WTC11 (cell line): ENCODE results near the gene NDUFAF8. TPM values are rescaled to one million over a fixed set of nuclear protein-coding genes. Genes with fewer than 3 reads are reported as not detected.

Experiments used
- ATAC-seq: fragments of 200-7000 bp; cut with Tn5 transposase; 2 replicates; pipeline ENCODE4 v1.10.0; 2021; ENCODE audit warnings: mild to moderate bottlenecking, moderate library complexity
- CTCF ChIA-PET: fragments of 300-600 bp; sonication (Branson Sonifier 250); formaldehyde crosslinking; loops from one replicate; lab custom pipeline; 2021; ENCODE audit warnings: antibody characterized with exemption; lab: Charles Lee
- POLR2A ChIA-PET: fragments of 350-600 bp; sonication (Branson Sonifier 250); formaldehyde crosslinking; loops from one replicate; lab custom pipeline; 2021; ENCODE audit warnings: antibody characterized with exemption; lab: Charles Lee
- DNase-seq: peaks from one replicate; pipeline ENCODE4 v3.0.0; 2021; ENCODE audit warnings: low spot score
- H3K27ac Mint-ChIP-seq: 2 replicates; pipeline ENCODE4 v1.8.0; 2021; ENCODE audit warnings: mixed read lengths
- H3K27me3 Mint-ChIP-seq: 2 replicates; pipeline ENCODE4 v1.8.0; 2021; ENCODE audit warnings: low read depth, mild to moderate bottlenecking, moderate library complexity, mixed read lengths
- H3K36me3 Mint-ChIP-seq: 2 replicates; pipeline ENCODE4 v1.8.0; 2021; ENCODE audit warnings: mixed read lengths
- H3K4me1 Mint-ChIP-seq: 2 replicates; pipeline ENCODE4 v1.8.0; 2022; ENCODE audit warnings: mixed read lengths
- H3K4me3 Mint-ChIP-seq: 2 replicates; pipeline ENCODE4 v1.8.0; 2021; ENCODE audit warnings: mild to moderate bottlenecking, moderate library complexity, mixed read lengths
- H3K9me3 Mint-ChIP-seq: 2 replicates; pipeline ENCODE4 v1.8.0; 2021; ENCODE audit warnings: mixed read lengths
- ARID4B ChIP-seq: sonication (generic); formaldehyde crosslinking; IDR thresholded peaks from 2 replicates; pipeline ENCODE4 v1.8.0; 2023; ENCODE audit warnings: missing genetic modification reagents, mild to moderate bottlenecking, borderline replicate concordance
- CREB1 ChIP-seq: sonication (generic); formaldehyde crosslinking; IDR thresholded peaks from 2 replicates; pipeline ENCODE4 v1.8.0; 2023; ENCODE audit warnings: mild to moderate bottlenecking, missing genetic modification reagents
- E2F1 ChIP-seq: sonication (generic); formaldehyde crosslinking; IDR thresholded peaks from 2 replicates; pipeline ENCODE4 v1.8.0; 2022; ENCODE audit warnings: mild to moderate bottlenecking, missing genetic modification reagents
- ESRRA ChIP-seq: sonication (generic); formaldehyde crosslinking; IDR thresholded peaks from 2 replicates; pipeline ENCODE4 v1.8.1; 2022; ENCODE audit warnings: mild to moderate bottlenecking, missing genetic modification reagents, borderline replicate concordance
- FOXP1 ChIP-seq: sonication (generic); formaldehyde crosslinking; IDR thresholded peaks from 2 replicates; pipeline ENCODE4 v1.8.0; 2022; ENCODE audit warnings: missing genetic modification reagents, mild to moderate bottlenecking, moderate library complexity, borderline replicate concordance
- IRF1 ChIP-seq: sonication (generic); formaldehyde crosslinking; IDR thresholded peaks from 2 replicates; pipeline ENCODE4 v1.8.0; 2023; ENCODE audit warnings: missing genetic modification reagents
- IRF2 ChIP-seq: sonication (generic); formaldehyde crosslinking; IDR thresholded peaks from 2 replicates; pipeline ENCODE4 v1.8.0; 2022; ENCODE audit warnings: low read depth, missing genetic modification reagents, borderline replicate concordance
- JAZF1 ChIP-seq: fragments of 250-450 bp; sonication (Bioruptor Pico); IDR thresholded peaks from 2 replicates; pipeline ENCODE4 v1.9.0; 2021; ENCODE audit warnings: moderate library complexity, mild to moderate bottlenecking, inconsistent platforms
- NFATC4 ChIP-seq: fragments of 250-450 bp; sonication (Bioruptor Pico); IDR thresholded peaks from 2 replicates; pipeline ENCODE4 v1.9.0; 2021; ENCODE audit warnings: mild to moderate bottlenecking
- NFE2L1 ChIP-seq: sonication (generic); formaldehyde crosslinking; IDR thresholded peaks from 2 replicates; pipeline ENCODE4 v1.8.1; 2023; ENCODE audit warnings: missing genetic modification reagents
- PRRX2 ChIP-seq: fragments of 250-450 bp; sonication (Bioruptor Pico); IDR thresholded peaks from 2 replicates; pipeline ENCODE4 v1.8.0; 2021; ENCODE audit warnings: mild to moderate bottlenecking
- TCF7 ChIP-seq: sonication (generic); formaldehyde crosslinking; IDR thresholded peaks from 2 replicates; pipeline ENCODE4 v1.8.0; 2022; ENCODE audit warnings: mild to moderate bottlenecking, low read depth, missing genetic modification reagents, moderate library complexity
- TEAD1 ChIP-seq: sonication (generic); formaldehyde crosslinking; IDR thresholded peaks from 2 replicates; pipeline ENCODE4 v1.8.0; 2022; ENCODE audit warnings: mild to moderate bottlenecking, missing genetic modification reagents
- USF2 ChIP-seq: sonication (generic); formaldehyde crosslinking; IDR thresholded peaks from 2 replicates; pipeline ENCODE4 v1.8.1; 2023; ENCODE audit warnings: mild to moderate bottlenecking, missing genetic modification reagents, moderate library complexity
- ZBTB21 ChIP-seq: sonication (generic); formaldehyde crosslinking; IDR thresholded peaks from 2 replicates; pipeline ENCODE4 v1.8.1; 2023; ENCODE audit warnings: mild to moderate bottlenecking, missing genetic modification reagents, borderline replicate concordance
- ZNF416 ChIP-seq: fragments of 250-450 bp; sonication (Bioruptor Pico); IDR thresholded peaks from 2 replicates; pipeline ENCODE4 v1.9.0; 2021; ENCODE audit warnings: mild to moderate bottlenecking, inconsistent platforms
- total RNA-seq: library from RNA; stranded (reverse); gene quantifications from 3 replicates; pipeline ENCODE4 v1.2.3, GENCODE V29; 2021
- TF ChIP-seq, protein P1 (sequence below): fragments of 250-450 bp; sonication (Bioruptor Pico); conservative IDR thresholded peaks from 2 replicates; pipeline ENCODE4 v1.9.0; 2021; ENCODE audit warnings: mild to moderate bottlenecking

The NDUFAF8 gene
- total RNA-seq, 1 experiment from 2014 or later: 73.0 TPM

DNA sequence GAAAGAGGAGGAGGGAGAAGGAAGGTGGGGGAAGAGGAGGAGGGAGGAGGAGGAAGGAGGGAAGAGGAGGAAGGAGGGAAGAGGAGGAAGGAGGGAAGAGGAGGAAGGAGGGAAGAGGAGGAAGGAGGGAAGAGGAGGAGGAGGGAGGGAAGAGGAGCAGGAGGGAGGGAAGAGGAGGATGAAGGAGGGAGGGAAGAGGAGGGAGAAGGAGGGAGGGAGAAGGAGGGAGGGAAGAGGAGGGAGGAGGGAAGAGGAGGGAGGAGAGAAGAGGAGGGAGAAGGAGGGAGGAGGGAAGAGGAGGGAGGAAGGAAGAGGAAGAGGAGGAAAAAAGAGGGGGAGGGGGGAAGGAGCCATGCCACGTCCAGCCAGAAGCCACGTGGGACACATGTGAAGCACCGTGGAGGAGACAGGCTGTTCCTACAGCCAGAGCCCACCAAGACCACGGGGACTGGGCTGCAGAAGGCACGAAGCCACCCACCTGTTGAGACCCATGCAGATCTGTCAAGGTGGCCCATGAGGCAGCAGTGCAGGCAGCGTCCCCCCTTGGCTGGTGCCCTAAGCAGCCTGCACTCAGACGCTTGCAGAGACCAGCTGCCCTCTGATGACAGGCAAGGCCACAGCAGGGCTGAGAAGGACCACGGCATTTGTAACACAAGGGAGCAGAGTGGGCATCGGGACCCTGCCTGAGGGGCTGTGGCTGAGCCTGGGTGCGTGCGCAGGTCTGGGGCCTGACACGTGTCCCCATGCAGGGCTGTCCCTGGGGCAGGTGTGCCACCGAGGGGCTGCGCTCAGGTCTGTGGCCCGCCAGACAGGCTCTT is 10.3 kb downstream of the NDUFAF8 start:
- Mint-ChIP-seq H3K36me3 (0 out of 2 replicates have a peak, but pooled peaks cover 6% of the 10 kb centered on the region), H3K9me3 (no peaks in the 10 kb centered on the region; the same call in 1 of the 2 replicates), H3K27ac (no peak overlapping the region), H3K4me1 (peaks cover 14% of the 10 kb centered on the region), H3K4me3 (no peak overlapping the region), H3K27me3 (no peaks in the 10 kb centered on the region)
- no peak for DNase-seq
- ChIA-PET POLR2A (no interaction called here), CTCF (interaction anchor here (1.2 kb wide), 1 partner anchor 10 kb away, joined by 4 read pairs; no protein-coding TSS in a partner anchor)
- TF ChIP-seq NFE2L1 (CRISPR knock-in tag) (no peak), TCF7 (CRISPR knock-in tag) (no peak), TEAD1 (CRISPR knock-in tag) (no peak), IRF2 (no peak), ZNF416 (CRISPR knock-in tag) (no peak), E2F1 (no peak), ZBTB21 (CRISPR knock-in tag) (no peak), IRF1 (CRISPR knock-in tag) (no peak), PRRX2 (CRISPR knock-in tag) (no peak), JAZF1 (CRISPR knock-in tag) (no peak), ESRRA (CRISPR knock-in tag) (no peak), CREB1 (CRISPR knock-in tag) (no peak), ARID4B (no peak), NFATC4 (CRISPR knock-in tag) (no peak), FOXP1 (CRISPR knock-in tag) (no peak), USF2 (CRISPR knock-in tag) (no peak)
- TF ChIP-seq, protein P1, sequence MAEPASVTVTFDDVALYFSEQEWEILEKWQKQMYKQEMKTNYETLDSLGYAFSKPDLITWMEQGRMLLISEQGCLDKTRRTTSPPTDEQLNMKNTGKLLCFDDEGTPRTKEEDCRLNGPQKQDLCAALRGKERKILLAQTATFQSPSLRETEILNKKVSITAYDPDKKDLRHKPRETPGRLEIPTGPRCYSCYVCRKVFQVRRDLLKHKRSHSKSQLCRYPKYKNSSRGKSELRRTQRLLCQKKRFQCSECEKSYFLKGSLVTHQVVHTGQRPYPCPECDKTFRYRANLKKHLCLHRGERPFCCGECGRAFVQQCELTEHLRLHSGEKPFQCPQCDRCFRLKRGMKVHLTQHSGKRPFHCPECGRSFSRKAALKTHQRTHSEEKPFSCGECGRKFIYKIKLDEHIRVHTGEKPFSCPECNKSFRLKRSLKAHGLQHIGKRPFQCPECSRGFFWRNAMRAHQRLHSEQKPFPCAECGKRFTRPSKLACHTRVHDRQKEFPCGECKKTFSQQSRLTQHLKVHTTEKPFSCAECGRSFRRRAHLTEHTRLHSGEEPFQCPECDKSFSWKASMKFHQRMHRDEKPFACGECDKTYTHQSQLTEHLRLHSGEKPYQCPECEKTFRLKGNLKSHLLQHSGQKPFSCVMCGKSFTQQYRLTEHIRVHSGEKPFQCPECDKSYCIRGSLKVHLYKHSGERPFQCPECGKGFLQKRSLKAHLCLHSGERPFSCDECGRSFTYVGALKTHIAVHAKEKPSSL (CRISPR knock-in tag): no peak
- ATAC-seq: no peak
